DND-41 (cell line): ENCODE data around the gene KCNK17.

ENCODE experiments used
- ATAC-seq: fragments of 200-7000 bp; cut with Tn5 transposase; 3 replicates; pipeline ENCODE4 v1.9.1; 2021; ENCODE audit warnings: low read depth; ENCODE audit not compliant: insufficient read depth
- DNase-seq: peaks from one replicate; pipeline ENCODE4 v3.0.0-alpha.2; 2020
- H2AFZ ChIP-seq: 2 replicates; pipeline ENCODE4 v1.6.0; 2012; ENCODE audit warnings: low read depth, low read length
- H3K27ac ChIP-seq: 2 replicates; pipeline ENCODE4 v1.5.1; 2012; ENCODE audit warnings: low read length, inconsistent platforms
- H3K27me3 ChIP-seq: fragments of 200-600 bp; sonication (generic); 2 replicates; pipeline ENCODE4 v1.6.0; 2012; ENCODE audit warnings: low read length, mild to moderate bottlenecking, inconsistent platforms; ENCODE audit not compliant: insufficient read depth, poor library complexity
- H3K36me3 ChIP-seq: 2 replicates; pipeline ENCODE4 v1.5.1; 2012; ENCODE audit warnings: low read length, inconsistent platforms; ENCODE audit not compliant: insufficient read depth
- H3K4me1 ChIP-seq: 2 replicates; pipeline ENCODE4 v1.5.1; 2012; ENCODE audit warnings: mild to moderate bottlenecking, low read length; ENCODE audit not compliant: insufficient read depth
- H3K4me2 ChIP-seq: 2 replicates; pipeline ENCODE4 v1.6.0; 2012; ENCODE audit warnings: mild to moderate bottlenecking, moderate library complexity, low read length, inconsistent platforms; ENCODE audit not compliant: insufficient read depth
- H3K4me3 ChIP-seq, 2 experiments: fragments of 200-600 bp in 1 of 2; shearing (Covaris generic) in 1 of 2; 2 replicates each; pipeline ENCODE4 v1.5.1; 2012 to 2016; ENCODE audit warnings: inconsistent platforms in 2 of 2, low read length in 2 of 2, mild to moderate bottlenecking in 2 of 2, low read depth in 1 of 2, moderate library complexity in 1 of 2
- H3K79me2 ChIP-seq: 2 replicates; pipeline ENCODE4 v1.6.0; 2012; ENCODE audit warnings: low read length, inconsistent platforms; ENCODE audit not compliant: insufficient read depth
- H3K9ac ChIP-seq: 2 replicates; pipeline ENCODE4 v1.6.0; 2012; ENCODE audit warnings: low read depth, mild to moderate bottlenecking, inconsistent platforms, low read length, moderate library complexity
- H3K9me3 ChIP-seq: 2 replicates; pipeline ENCODE4 v1.5.1; 2012; ENCODE audit warnings: low read length, moderate library complexity, mild to moderate bottlenecking, inconsistent platforms; ENCODE audit not compliant: insufficient read depth, severe bottlenecking
- H4K20me1 ChIP-seq: 2 replicates; pipeline ENCODE4 v1.6.0; 2012; ENCODE audit warnings: low read length; ENCODE audit not compliant: insufficient read depth
- EZH2 ChIP-seq: IDR thresholded peaks from 3 replicates; pipeline ENCODE4 v1.6.1; 2012; ENCODE audit warnings: borderline replicate concordance, low read depth, mild to moderate bottlenecking, moderate library complexity, low read length, inconsistent platforms; ENCODE audit not compliant: severe bottlenecking
- TF ChIP-seq, protein P1 (sequence below): IDR thresholded peaks from 2 replicates; pipeline ENCODE4 v1.5.1; 2012; ENCODE audit warnings: borderline replicate concordance, low read length, moderate library complexity, mild to moderate bottlenecking; ENCODE audit not compliant: poor library complexity, severe bottlenecking; ENCODE audit errors: extremely low read depth

Gene KCNK17

DNA sequence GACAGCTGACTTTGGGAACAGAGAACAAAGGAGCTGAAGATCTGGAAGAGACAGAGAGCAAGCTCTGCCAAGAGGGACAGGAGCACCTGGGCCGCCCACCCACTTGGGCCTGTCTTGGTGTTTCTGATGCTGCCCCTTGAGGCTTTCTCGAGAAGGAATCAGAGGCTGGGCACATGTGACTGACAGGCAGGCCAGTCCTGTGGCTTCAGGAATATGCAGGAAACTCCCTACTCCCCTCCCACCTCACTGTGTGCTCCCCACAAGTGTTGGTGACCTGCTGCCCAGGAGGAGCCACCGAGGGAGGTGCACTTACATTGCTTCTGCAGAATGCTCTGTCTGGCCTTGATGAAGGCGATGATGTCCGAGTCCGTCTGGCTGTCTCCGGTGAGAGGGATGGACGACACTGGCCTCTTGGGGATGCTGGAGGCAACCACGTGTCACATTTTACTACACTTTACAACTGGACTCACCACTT lies 29.2 kb upstream of the KCNK17 start:
- Histone ChIP-seq H3K36me3 (no peaks in the 10 kb centered on the region), H3K9ac (no peak overlapping the region), H3K4me1 (no peaks in the 10 kb centered on the region), H3K9me3 (no peaks in the 10 kb centered on the region), H4K20me1 (peaks cover 5% of the 10 kb centered on the region; the same call in 1 of the 2 replicates), H3K4me2 (no peak overlapping the region), H3K79me2 (no peaks in the 10 kb centered on the region), H3K27ac (no peak overlapping the region), H2AFZ (no peak overlapping the region), H3K27me3 (peaks cover 5% of the 10 kb centered on the region), H3K4me3 (no peak overlapping the region)
- no peak for ATAC-seq
- no peak for DNase-seq
- no peak for TF ChIP-seq EZH2
- TF ChIP-seq, protein P1, sequence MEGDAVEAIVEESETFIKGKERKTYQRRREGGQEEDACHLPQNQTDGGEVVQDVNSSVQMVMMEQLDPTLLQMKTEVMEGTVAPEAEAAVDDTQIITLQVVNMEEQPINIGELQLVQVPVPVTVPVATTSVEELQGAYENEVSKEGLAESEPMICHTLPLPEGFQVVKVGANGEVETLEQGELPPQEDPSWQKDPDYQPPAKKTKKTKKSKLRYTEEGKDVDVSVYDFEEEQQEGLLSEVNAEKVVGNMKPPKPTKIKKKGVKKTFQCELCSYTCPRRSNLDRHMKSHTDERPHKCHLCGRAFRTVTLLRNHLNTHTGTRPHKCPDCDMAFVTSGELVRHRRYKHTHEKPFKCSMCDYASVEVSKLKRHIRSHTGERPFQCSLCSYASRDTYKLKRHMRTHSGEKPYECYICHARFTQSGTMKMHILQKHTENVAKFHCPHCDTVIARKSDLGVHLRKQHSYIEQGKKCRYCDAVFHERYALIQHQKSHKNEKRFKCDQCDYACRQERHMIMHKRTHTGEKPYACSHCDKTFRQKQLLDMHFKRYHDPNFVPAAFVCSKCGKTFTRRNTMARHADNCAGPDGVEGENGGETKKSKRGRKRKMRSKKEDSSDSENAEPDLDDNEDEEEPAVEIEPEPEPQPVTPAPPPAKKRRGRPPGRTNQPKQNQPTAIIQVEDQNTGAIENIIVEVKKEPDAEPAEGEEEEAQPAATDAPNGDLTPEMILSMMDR = no peak

- no peak for ATAC-seq
- TF ChIP-seq, protein P1 = no peak
- TF ChIP-seq EZH2 = no peak
- no peak overlapping the region for H3K4me2 ChIP-seq
- H3K4me1 ChIP-seq = no peaks in the 10 kb centered on the region
- no peaks in the 10 kb centered on the region for H3K79me2 ChIP-seq
- no peaks in the 10 kb centered on the region for H3K9me3 ChIP-seq
- H3K4me3 ChIP-seq = no peak overlapping the region
- H2AFZ ChIP-seq = no peak overlapping the region
- no peak overlapping the region for H3K9ac ChIP-seq
- H3K27ac ChIP-seq = no peak overlapping the region
- DNase-seq = no peak
- H3K27me3 ChIP-seq = peaks cover 5% of the 10 kb centered on the region
- H3K36me3 ChIP-seq = no peaks in the 10 kb centered on the region
- peaks cover 5% of the 10 kb centered on the region; the same call in 1 of the 2 replicates for H4K20me1 ChIP-seq
Observed at GRCh38 chr6:39342692-39343395, 28.6 kb upstream of the KCNK17 start.

DNA sequence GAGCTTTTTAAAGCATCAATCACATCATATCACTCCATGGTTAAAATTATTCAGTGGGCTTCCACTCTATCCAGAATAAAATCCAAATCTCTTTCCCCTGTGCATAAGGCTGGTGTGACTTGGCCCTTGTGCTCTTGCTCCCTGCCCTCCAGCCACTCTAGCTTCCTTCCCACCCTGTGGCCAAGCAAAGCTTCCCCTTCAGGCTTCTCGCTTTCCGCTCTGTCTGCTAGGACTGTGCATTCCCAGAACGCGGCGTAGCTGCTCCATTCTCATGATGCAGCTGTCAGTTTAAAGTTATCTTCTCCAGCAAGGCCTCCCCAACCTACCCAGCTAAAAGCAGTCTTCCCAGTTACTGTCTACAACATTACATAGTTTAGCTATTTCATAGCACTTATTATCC lies 27.7 kb upstream of the KCNK17 start:
- ATAC-seq (no peak), DNase-seq (no peak)
- TF ChIP-seq EZH2 = no peak
- TF ChIP-seq, protein P1 = no peak
- Histone ChIP-seq H3K4me2 (no peak overlapping the region), H3K4me1 (no peaks in the 10 kb centered on the region), H3K36me3 (no peaks in the 10 kb centered on the region), H4K20me1 (no peaks in the 10 kb centered on the region; the same call in 1 of the 2 replicates), H3K79me2 (no peaks in the 10 kb centered on the region), H3K9me3 (no peaks in the 10 kb centered on the region), H2AFZ (no peak overlapping the region), H3K27ac (no peak overlapping the region), H3K27me3 (peaks cover 5% of the 10 kb centered on the region), H3K9ac (no peak overlapping the region), H3K4me3 (no peak overlapping the region)
